ENCODE data around the gene ABCC9.
"Not testable (repeated sequence)": the region's sequence is repeated elsewhere in the genome, so short reads cannot be mapped to it uniquely, and the experiment has no call there.

The ABCC9 gene

GRCh38 chr12:21813751-21814150, 127.5 kb downstream of the ABCC9 start:
- no peak for DNase-seq

- DNase-seq: no peak
Measured at GRCh38 chr12:21813125-21813524, 128.1 kb downstream of the ABCC9 start.

GRCh38 chr12:21812340-21812739, 128.9 kb downstream of the ABCC9 start:
- DNase-seq: not testable (repeated sequence)

- DNase-seq: no peak
Measured at GRCh38 chr12:21809100-21809499, 132.1 kb downstream of the ABCC9 start.

- DNase-seq: no peak
Measured at GRCh38 chr12:21806255-21806654, 135.0 kb downstream of the ABCC9 start.

GRCh38 chr12:21801522-21802288, 139.5 kb downstream of the ABCC9 start:
- no peak for DNase-seq

GRCh38 chr12:21800011-21800410, 141.2 kb downstream of the ABCC9 start:
- DNase-seq: no peak

- DNase-seq: no peak
Measured at GRCh38 chr12:21797539-21797938, 143.7 kb downstream of the ABCC9 start.

- no peak for DNase-seq
Measured at GRCh38 chr12:21795648-21796328, 145.4 kb downstream of the ABCC9 start.

GRCh38 chr12:21794807-21795595, 146.2 kb downstream of the ABCC9 start:
- DNase-seq: not testable (repeated sequence)

- not testable (repeated sequence) for DNase-seq
Measured at GRCh38 chr12:21789687-21790086, 151.5 kb downstream of the ABCC9 start.

- DNase-seq: no peak
Measured at GRCh38 chr12:21788089-21788983, 152.9 kb downstream of the ABCC9 start.

- DNase-seq: no peak
Measured at GRCh38 chr12:21786041-21786531, 155.1 kb downstream of the ABCC9 start.

GRCh38 chr12:21782723-21783122, 158.5 kb downstream of the ABCC9 start:
- not testable (repeated sequence) for DNase-seq

- DNase-seq: no peak
Measured at GRCh38 chr12:21780786-21781185, 160.4 kb downstream of the ABCC9 start.

- no peak for DNase-seq
Measured at GRCh38 chr12:21776175-21776574, 165.1 kb downstream of the ABCC9 start.

GRCh38 chr12:21775133-21775820, 165.9 kb downstream of the ABCC9 start:
- no peak for DNase-seq

- DNase-seq: no peak
Measured at GRCh38 chr12:21774358-21775132, 166.7 kb downstream of the ABCC9 start, which contains the start of gene KCNJ8. KCNJ8 (minus strand) TSS chr12:21774706; CDS start chr12:21773616, 1,090 bp downstream.

- DNase-seq: no peak
Measured at GRCh38 chr12:21773806-21774205, 167.4 kb downstream of the ABCC9 start.

- DNase-seq: no peak
Measured at GRCh38 chr12:21773263-21773741, 167.9 kb downstream of the ABCC9 start.

GRCh38 chr12:21771311-21771710, 169.9 kb downstream of the ABCC9 start:
- DNase-seq: no peak
